Measurements from ENCODE around the gene ZSCAN16. TPM values are rescaled to one million over a fixed set of nuclear protein-coding genes. Genes with fewer than 3 reads are reported as not detected.
"Not testable (repeated sequence)": the region's sequence is repeated elsewhere in the genome, so short reads cannot be mapped to it uniquely, and the experiment has no call there.

Gene ZSCAN16
- 5.6 and 7.9 TPM in 2 replicates for total RNA-seq (2014; rRNA removed; shearing (Covaris generic))
- 1.8 and 8.2 TPM in 2 replicates for polyA plus RNA-seq (2014; cell fraction: nucleus; rRNA removed)

DNA sequence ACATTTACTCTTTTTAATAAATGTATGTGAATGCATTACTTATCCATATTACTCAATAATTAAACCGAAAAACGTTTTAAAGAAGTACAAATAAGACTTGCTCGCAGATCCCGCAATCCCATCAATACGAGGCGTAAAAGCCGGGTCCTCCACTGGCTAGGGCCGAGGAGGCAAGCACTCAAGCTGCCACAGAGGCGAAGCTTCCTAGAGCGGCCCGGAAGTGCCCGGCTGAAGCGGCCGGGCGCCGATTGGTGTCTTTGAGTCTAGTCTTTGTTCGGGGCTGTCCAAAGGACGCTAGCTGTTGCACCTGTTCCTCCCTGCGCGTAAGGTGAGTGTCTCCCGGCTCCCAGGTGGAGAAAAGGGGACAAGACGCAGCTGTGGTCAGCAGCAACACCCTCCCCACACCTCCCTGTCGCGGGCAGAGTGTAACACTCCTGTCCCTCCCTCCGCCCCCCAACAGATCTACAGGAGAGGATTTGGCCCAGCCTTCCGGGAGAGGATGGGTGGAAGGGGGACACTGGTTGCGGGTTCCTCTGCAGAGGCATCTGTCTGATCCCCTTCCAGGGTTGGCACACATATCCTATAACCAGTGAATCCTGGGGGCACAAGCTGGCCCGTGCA lies at the start of gene ZSCAN16:
TSS of gene ZSCAN16 (plus strand) at position 260 of the 621 bp plus-strand sequence. CDS start 835 bp downstream, outside the sequence.
- peak; percentile 63 for DNase-seq (ENCODE audit: extremely low read depth, low read depth)

DNA sequence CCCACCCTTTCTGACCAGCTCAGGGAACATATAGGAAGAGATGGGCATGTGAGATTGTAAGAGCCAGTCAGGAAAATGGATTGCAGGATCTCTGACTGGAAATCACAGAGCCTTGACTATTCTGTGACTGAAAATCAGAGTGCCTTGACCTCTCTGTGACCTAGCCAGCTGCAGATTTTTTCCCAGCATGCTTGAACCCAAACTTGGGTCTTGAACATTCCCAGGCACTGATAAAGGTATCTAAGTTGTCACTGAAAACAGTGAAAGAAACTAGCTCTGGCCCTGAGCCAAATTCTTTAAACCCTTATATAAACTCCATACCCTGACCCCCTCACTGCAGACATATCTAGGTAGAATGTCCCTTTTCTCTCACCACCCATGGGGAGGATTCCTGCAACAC lies 46.4 kb upstream of the ZSCAN16 start:
- DNase-seq (ENCODE audit: extremely low read depth, low read depth), result no peak

DNA sequence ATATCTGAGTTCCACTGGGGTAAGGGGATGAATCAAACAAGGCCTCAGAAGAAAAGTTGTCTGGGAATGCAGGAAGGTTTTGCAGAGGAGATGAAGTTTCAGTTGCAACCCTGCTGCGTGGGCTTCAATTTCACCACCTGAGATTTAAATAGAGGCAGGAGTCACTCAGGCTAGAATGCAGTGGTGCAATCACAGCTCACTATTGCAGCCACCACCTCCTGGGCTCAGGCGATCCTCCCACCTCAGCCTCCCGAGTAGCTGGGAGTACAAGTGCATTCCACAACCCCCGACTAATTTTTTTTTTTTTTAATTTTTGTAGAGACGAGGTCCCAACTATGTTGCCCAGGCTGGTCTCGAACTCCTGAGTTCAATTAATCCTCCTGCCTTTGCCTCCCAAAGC lies 45.6 kb upstream of the ZSCAN16 start:
- no peak for DNase-seq (ENCODE audit: extremely low read depth, low read depth)

DNA sequence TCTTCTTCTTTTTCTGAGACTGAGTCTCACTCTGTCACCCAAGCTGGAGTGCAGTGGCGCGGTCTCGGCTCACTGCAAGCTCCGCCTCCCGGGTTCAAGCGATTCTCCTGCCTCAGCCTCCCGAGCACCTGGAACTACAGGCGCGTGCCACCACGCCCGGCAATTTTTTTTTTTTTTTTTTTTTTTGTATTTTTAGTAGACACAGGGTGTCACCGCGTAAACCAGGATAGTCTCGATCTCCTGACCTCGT lies 44.1 kb upstream of the ZSCAN16 start, which contains the start of gene ZNF165:
TSS of gene ZNF165 (plus strand) at position 188 of the 250 bp plus-strand sequence. CDS start 4,913 bp downstream, outside the sequence.
- DNase-seq (ENCODE audit: extremely low read depth, low read depth), result not testable (repeated sequence)

DNA sequence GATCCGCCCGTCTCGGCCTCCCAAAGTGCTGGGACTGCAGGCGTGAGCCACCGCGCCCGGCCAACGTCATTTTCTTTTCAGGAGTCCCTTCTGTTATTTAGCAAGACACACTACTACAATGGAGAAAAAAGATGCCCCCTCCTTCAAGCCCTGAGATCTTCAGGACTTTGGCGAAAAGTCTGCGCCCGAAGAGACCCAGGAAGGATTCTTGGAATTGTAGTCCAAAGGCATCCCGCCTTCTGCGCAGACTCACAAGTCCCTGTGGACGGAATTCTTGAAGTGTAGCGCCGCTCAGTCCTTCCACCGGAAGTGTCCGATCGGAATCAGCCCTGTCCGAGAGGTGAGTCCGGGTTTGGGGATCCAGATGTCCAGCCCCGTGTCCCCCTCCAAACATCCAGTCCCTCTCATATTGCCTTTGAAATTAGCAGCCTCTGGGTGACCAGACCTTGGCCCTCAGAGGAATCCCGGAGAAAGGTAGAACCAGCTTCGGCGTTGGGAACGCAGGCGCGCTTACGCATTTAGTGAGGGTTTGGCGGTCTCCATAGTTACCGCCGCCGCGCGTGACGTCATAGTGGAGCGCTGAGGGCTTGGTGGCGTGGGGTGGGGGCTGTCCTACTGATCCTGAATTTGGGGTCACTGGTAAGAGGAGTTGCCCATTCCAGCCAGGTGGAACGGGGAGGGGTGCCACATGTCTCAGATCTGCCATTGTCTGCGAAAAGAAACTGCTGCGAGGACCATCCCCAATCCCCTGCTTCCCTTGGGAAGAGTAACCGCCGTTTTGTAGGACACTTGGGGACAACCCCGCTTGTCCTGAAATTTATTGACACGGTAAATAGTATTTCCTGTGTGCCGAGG lies 43.6 kb upstream of the ZSCAN16 start:
- peak; percentile 91 for DNase-seq (ENCODE audit: extremely low read depth, low read depth)

DNA sequence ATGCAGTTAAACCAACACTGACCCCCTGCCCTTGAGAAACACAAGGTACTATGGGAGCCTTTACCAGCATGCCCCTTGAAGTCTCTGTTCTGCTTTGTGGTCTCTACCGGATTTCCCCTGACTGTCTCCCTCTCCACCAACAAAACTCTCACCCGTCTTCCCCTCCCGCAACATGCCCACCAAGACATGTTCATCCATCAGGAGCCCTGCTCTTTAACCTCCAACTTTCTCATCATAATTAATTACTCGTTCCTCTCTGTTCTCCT lies 43.0 kb upstream of the ZSCAN16 start:
- DNase-seq (ENCODE audit: extremely low read depth, low read depth), result no peak

DNA sequence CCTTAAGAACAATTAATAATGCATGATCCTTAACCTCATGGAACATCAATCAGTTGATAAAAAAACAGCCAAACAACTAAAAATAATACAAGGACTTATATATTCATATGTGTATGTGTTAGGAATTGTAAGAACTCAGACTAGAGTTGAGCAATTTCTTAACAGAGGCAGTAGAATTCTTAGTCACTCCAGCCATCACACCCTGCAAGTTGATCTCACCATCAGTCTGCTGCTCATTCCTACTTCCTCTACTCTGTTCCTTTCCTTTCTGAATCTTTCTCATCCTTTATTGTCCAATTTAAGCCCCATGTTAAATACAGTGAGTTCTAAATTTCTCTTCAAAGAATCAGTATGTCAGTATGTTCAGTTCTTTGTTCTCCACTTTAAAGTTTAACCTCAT lies 41.5 kb upstream of the ZSCAN16 start:
- no peak for DNase-seq (ENCODE audit: extremely low read depth, low read depth)

DNA sequence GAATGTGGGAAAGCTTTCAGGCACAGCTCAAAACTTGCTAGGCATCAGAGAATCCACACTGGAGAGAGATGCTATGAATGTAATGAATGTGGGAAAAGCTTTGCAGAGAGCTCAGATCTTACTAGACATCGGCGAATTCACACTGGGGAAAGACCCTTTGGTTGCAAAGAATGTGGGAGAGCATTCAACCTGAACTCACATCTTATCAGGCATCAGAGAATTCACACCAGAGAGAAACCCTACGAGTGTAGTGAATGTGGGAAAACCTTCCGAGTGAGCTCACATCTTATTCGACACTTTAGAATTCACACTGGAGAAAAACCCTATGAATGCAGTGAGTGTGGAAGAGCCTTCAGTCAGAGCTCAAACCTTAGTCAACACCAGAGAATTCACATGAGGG lies 35.4 kb upstream of the ZSCAN16 start:
- no peak for DNase-seq (ENCODE audit: extremely low read depth, low read depth)

DNA sequence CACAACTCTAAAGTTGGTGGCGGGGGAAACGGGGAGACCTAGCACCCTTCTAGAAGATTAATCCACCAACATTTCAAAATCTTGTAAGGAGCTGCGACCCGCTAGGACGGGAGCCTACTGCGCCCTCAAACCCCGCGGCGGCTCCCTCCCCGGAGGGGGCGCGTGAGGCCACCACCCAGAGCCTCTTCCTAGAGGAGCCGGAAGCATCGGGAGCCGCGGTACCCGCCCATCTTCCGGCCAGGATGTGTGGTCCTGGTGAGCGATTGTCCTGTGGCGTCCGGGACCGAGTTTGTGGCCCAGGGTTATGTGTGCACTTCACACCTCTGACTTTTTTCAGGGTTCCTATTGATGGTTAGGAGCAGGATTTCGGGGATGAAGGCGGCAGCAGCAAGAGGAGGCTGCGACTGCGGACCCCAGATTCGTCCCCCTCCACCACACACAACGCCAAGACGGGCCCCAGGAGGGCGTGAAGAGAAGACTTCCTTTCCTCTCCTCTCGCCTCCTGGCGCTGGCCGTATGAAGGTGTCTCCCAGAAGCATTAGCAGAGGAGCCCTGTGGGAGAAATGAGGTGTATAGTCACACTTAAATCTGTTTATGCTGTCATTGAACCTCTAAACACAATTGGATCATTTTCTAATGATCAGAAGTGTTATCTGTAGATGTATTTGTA lies 33.4 kb upstream of the ZSCAN16 start:
- DNase-seq (ENCODE audit: extremely low read depth, low read depth), result no peak

DNA sequence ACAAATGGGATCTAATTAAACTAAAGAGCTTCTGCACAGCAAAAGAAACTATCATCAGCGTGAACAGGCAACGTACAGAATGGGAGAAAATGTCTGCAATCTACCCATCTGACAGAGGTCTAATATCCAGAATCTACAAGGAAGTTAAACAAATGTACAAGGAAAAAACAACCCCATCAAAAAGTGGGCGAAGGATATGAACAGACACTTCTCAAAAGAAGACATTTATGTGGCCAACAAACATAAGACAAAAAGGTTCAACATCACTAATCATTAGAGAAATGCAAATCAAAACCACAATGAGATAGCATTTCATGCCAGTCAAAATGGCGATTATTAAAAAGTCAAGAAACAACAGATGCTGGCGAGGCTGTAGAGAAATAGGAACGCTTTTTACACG lies 22.2 kb upstream of the ZSCAN16 start:
- DNase-seq (ENCODE audit: extremely low read depth, low read depth), result not testable (repeated sequence)

DNA sequence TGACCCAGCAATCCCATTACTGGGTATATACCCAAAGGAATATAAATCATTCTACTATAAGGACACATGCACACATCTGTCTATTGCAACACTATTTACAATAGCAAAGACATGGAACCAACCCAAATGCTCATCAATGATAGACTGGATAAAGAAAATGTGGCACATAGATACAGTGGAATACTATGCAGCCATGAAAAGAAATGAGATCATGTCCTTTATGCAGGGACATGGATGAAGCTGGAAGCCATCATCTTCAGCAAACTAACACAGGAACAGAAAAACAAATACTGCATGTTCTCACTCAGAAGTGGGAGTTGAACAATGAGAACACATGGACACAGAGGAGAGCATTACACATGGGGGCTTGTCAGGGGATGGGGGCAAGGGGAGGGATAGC lies 21.7 kb upstream of the ZSCAN16 start:
- not testable (repeated sequence) for DNase-seq (ENCODE audit: extremely low read depth, low read depth)

DNA sequence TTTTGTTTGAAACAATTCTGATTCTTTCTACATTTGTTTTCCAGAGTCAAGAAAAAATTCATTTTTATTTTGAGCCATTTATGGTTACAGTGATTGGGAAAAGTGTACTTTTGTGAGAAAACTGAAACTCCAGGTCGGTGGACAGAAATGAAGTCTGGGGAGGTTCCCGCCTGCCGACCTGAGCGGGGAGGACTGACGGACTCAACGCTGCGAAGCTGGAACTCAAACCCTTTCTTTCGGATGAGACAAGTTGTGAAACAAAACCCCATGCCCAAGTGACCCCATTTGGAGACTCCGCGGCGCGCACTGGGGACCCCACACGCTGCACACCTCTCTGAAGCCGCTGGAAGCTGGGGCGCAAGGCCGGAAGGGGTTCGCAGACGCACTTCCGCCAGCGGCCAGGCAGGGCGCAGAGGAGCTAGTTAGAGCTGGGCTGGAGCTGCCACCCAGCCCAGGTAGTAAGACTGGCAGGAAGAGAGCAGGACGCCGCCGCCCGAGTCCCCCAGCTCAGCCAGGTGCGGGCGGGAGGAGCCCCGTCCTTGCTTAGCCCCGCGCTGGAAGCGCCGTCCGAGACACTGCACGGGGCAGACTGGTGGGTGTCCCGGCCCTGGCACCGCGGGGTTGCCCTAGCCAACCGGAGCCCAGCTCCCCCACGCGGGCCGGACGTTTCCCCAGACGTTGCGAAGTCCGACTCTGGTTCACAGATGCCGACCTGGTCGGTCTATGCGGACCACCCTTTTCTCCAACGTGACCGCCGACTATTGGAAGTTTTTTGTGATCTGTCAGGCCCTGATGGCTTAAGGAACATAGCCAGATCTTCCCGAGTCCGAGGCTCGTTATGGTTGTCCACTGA lies 19.8 kb upstream of the ZSCAN16 start:
- peak; percentile 60 for DNase-seq (ENCODE audit: extremely low read depth, low read depth)

DNA sequence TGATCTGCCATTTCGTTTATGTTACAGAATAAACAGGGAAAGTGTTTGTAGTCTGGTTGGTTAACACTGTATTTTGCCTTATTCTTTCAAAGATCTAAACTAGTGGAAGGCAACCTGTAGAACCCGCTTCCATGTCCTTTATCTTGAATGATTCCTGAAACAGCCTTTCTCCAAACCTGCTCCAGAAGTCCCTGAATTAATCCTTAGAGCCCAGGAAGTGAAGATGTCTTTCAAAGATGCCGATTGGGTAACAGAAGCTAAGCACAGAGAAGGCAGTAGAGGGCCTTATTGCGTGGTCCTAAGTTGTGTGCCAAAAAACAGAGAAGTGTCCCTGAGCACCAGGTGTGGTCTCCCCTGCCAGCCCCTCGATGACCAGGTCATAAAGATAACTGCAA lies 19.2 kb upstream of the ZSCAN16 start:
- DNase-seq (ENCODE audit: extremely low read depth, low read depth), result no peak

DNA sequence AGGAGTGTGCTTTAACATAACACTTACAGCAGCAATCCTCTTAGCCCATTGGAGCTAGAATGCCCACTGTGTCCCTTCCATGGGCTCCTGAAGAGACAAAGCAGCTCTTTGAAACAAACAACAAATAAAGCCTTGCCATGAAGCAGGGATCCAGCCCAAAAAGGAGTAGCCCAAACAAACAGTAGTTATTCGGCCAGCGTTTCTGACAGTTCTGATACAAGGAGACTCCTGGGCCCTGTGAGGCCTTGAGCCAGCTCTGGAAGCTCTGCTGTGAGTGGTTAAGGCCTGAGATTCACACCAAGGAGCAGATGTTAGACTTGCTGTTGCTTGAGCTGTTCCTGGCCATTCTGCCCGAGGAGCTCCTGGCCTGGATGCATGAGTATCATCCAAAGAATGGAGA lies 16.9 kb upstream of the ZSCAN16 start:
- DNase-seq (ENCODE audit: extremely low read depth, low read depth), result no peak

DNA sequence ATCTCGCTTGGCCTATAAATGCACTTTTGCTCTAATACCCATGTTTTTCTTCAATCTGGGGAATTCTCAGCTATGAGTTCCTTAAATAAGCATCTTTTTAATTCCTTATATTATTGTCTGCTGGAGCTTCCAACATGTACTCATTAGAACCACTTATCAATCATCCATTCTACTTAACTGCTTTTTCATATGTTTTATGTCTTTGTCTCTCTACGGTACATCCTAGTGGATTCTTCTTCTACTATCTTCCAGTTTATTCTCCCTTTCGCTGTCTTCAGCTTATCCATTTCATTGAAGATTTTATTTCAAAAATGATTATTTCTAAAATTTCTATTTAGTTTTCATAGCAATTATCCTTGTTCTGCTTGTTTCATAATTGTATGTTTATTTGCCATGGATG lies 12.4 kb upstream of the ZSCAN16 start:
- DNase-seq (ENCODE audit: extremely low read depth, low read depth), result no peak

DNA sequence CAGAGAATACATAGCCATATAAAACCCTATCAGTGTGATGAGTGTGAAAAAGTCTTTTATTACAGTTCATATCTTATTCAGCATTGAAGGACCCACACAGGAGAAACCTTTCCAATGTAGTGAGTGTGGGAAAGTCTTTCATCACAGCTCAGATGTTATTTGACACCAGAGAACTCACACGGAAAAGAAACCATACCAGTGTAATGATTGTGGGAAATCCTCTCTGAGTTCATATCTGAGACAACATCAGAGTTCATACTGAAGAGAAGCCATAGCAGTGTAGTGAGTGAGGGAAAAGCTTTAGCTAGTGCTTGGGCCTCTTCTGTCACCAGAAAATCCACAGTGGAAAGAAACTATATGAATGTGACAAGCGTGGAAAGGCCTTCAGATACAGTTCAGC lies 8.6 kb upstream of the ZSCAN16 start:
- DNase-seq (ENCODE audit: extremely low read depth, low read depth), result no peak

DNA sequence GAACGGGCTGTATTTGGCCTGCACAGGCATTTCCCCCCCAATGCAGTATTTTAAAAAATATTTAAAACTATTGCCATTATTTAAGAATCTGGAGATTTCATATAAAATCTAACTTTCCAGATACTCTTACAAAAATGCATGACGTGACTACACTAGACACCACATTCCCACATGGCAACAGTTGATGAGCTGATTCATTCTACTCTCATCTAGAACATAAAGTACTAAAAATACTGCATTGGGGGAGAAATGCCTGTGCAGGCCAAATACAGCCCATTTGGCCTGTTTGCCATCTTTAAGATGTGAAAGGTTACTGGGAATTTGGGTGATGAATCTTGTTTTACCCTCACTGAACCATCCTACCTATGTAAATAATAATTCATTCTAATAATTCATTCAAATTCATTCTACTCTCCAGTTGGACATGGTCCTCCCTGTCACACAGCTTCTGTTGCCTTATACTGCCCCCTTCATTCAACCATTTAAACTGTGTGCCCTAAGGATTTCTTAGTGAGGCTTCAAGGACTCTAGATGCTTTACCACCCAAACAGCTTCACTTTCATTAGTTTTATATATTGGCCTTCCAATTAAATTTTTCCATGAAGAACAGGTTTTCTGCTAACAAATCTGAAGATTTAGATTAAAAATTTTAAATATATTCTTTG lies 6.9 kb upstream of the ZSCAN16 start:
- DNase-seq (ENCODE audit: extremely low read depth, low read depth), result no peak

DNA sequence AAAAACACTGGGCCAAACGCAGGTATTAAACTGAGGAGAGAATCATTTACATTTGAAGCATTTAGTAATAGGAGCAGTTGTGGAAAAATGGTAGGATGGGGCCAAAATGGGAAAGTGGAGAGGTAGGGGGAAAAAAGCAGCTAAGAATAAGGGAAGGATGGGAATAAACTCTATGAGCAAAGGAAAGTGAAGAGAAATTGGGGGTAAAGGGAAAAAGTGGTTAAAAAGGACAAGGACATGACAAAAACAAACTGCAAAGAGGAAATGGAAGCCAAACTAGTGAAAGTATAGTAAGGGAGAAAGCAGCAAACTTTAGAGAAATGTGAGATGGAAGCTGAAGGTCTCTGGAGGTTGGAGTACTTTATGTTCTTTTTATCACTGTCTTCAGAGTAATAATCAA lies 6.2 kb upstream of the ZSCAN16 start:
- no peak for DNase-seq (ENCODE audit: extremely low read depth, low read depth)

DNA sequence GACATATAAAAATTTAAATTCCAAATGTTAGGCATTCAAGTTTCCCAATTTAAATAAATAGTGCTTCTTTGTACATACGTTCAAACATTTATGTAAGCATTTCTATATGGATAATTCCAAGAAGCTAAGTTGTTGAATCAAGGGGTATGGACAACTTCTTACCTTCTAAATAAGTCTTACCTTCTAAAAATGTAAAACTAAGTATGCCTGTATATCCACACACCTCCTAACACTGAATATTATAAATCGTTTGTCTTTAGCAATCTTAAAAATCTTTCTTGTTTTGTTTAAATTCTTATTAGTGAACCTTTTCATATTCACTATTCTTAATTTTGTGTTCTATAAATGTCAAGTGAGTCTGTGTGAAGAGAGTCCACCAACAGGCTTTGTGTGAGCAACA lies 2.5 kb upstream of the ZSCAN16 start:
- no peak for DNase-seq (ENCODE audit: extremely low read depth, low read depth)

DNA sequence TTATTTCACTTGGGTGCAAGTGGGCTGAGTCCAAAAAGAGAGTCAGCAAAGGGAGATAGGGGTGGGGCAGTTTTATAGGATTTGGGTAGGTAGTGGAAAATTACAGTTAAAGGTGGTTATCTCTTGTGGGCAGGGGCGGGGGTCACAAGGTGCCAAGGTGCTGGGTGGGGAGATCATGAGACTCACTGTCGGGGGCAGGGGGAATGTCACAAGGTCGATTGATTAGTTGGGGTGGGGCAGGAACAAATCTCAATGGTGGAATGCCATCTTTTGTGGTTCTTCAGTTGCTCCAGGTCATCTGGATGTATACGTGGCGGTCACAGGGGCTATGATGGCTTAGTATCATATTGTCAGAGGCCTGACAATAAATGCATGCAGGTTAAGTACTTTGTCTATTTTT lies 2.1 kb upstream of the ZSCAN16 start:
- DNase-seq (ENCODE audit: extremely low read depth, low read depth), result not testable (repeated sequence)

DNA sequence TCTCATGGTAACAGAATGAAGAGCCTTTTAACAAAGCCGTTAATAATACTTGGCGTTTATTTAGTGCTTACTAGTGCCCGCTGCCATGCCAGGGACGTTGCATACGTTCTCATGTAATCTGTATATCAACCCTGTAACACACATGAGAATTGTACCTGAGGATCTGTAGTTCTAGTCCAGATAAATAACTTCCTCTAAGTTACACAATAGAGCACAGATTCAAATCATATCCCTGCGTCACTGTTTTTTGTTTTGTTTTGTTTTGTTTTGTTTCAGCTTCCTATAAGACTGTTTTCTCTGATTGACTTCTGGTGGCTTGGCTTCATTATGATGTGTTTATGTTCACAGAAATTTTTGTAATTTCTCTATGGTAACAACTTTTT lies 553 bp downstream of the ZSCAN16 start:
- DNase-seq (ENCODE audit: extremely low read depth, low read depth), result no peak

All from NCI-H460 (cell line).